H1 (cell line): ENCODE measurements around the gene SELENOF. TPM values are rescaled to one million over a fixed set of nuclear protein-coding genes. Genes with fewer than 3 reads are reported as not detected.
A peak's percentile ranks its signal among the peaks of the same experiment; 100 is the strongest.
"Not testable (repeated sequence)": the region's sequence is repeated elsewhere in the genome, so short reads cannot be mapped to it uniquely, and the experiment has no call there.

Source experiments
- CTCF ChIA-PET: fragments of 300-600 bp; sonication (Branson Sonifier 250); formaldehyde crosslinking; loops from one replicate; lab custom pipeline; 2021; ENCODE audit not compliant: partially characterized antibody; lab: Charles Lee
- POLR2A ChIA-PET: fragments of 300-600 bp; sonication (Branson Sonifier 250); formaldehyde crosslinking; loops from one replicate; lab custom pipeline; 2021; ENCODE audit warnings: inconsistent platforms; ENCODE audit not compliant: partially characterized antibody; lab: Charles Lee
- DNase-seq, 2 experiments: peaks; one replicate each; pipeline versions ENCODE4 v3.0.0 to v3.0.0-alpha.2; 2010 to 2022; ENCODE audit warnings: low spot score in 2 of 2, low read depth in 1 of 2, mixed read lengths in 1 of 2
- FAIRE-seq: peaks from 2 replicates; lab custom pipeline; 2011; peaks lifted over from hg19 to GRCh38; lab: Jason Lieb, UNC
- H2AFZ ChIP-seq: 2 replicates; pipeline ENCODE4 v1.8.1; 2012; ENCODE audit warnings: low read length, inconsistent platforms
- H2AK5ac ChIP-seq: 2 replicates; pipeline ENCODE4 v1.6.1; 2013; ENCODE audit warnings: low read depth, low read length
- H2BK120ac ChIP-seq: replicated peaks from 2 replicates; pipeline ENCODE3; 2013; ENCODE audit warnings: low read depth, low read length, inconsistent platforms
- H2BK12ac ChIP-seq: 2 replicates; pipeline ENCODE4 v1.6.1; 2013; ENCODE audit warnings: low read depth, low read length
- H2BK15ac ChIP-seq: 2 replicates; pipeline ENCODE4 v1.6.1; 2013; ENCODE audit warnings: low read length
- H2BK20ac ChIP-seq: 2 replicates; pipeline ENCODE4 v1.6.1; 2013; ENCODE audit warnings: low read length
- H2BK5ac ChIP-seq: 2 replicates; pipeline ENCODE4 v1.6.1; 2013; ENCODE audit warnings: low read depth, low read length
- H3K14ac ChIP-seq: 2 replicates; pipeline ENCODE4 v1.6.1; 2013; ENCODE audit warnings: inconsistent platforms; ENCODE audit not compliant: insufficient read length
- H3K18ac ChIP-seq: 2 replicates; pipeline ENCODE4 v1.6.1; 2013; ENCODE audit warnings: low read length; ENCODE audit errors: extremely low read depth
- H3K23ac ChIP-seq: 2 replicates; pipeline ENCODE4 v1.6.1; 2013; ENCODE audit warnings: inconsistent platforms; ENCODE audit not compliant: insufficient read length
- H3K23me2 ChIP-seq: 2 replicates; pipeline ENCODE4 v1.6.1; 2013; ENCODE audit warnings: low read depth, low read length
- H3K27ac ChIP-seq: 2 replicates; pipeline ENCODE4 v1.6.1; 2011; ENCODE audit warnings: low read depth, low read length, inconsistent platforms
- H3K27me3 ChIP-seq, 4 experiments: replicated peaks in 1 of 4; 1 replicate in 1 of 4; 2 replicates in 3 of 4; pipeline versions ENCODE4 v1.6.1 to v1.8.1; 2011 to 2013; ENCODE audit warnings: low read length in 3 of 4, mild to moderate bottlenecking in 3 of 4, inconsistent platforms in 2 of 4, mixed read lengths in 2 of 4, moderate library complexity in 1 of 4; ENCODE audit not compliant: control insufficient read depth in 3 of 4, insufficient read depth in 3 of 4; ENCODE audit errors: extremely low read depth in 1 of 4
- H3K36me3 ChIP-seq, 4 experiments: 2 replicates each; pipeline versions ENCODE4 v1.6.1 to v1.8.1; 2011 to 2013; ENCODE audit warnings: mild to moderate bottlenecking in 4 of 4, low read length in 3 of 4, moderate library complexity in 2 of 4, control low read depth in 1 of 4, inconsistent platforms in 1 of 4; ENCODE audit not compliant: insufficient read depth in 4 of 4, control insufficient read depth in 2 of 4
- H3K4ac ChIP-seq: replicated peaks from 2 replicates; pipeline ENCODE3; 2013; ENCODE audit warnings: low read length, low read depth, mixed read lengths, inconsistent platforms; ENCODE audit not compliant: insufficient read length
- H3K4me1 ChIP-seq, 4 experiments: replicated peaks in 1 of 4; 1 replicate in 1 of 4; 2 replicates in 3 of 4; pipeline versions ENCODE4 v1.6.1 to v1.8.1; 2011 to 2013; ENCODE audit warnings: low read length in 3 of 4, inconsistent platforms in 2 of 4, mixed read lengths in 1 of 4; ENCODE audit not compliant: insufficient read depth in 4 of 4, control insufficient read depth in 3 of 4
- H3K4me2 ChIP-seq, 2 experiments: 2 replicates each; pipeline versions ENCODE4 v1.6.1 to v1.8.1; 2011 to 2013; ENCODE audit warnings: low read depth in 2 of 2, low read length in 2 of 2, control low read depth in 1 of 2, inconsistent platforms in 1 of 2, mild to moderate bottlenecking in 1 of 2; ENCODE audit not compliant: insufficient read depth in 1 of 2
- H3K4me3 ChIP-seq, 4 experiments: fragments of 200-600, 300-600 bp in 1 of 4; sonication (generic), shearing (Covaris generic), sonication (Bioruptor Twin) in 1 of 4; 2 replicates each; pipeline versions ENCODE4 v1.5.1 to v1.8.1; 2011 to 2016; ENCODE audit warnings: low read length in 4 of 4, low read depth in 3 of 4, control low read depth in 2 of 4, inconsistent platforms in 2 of 4, mild to moderate bottlenecking in 2 of 4, mixed read lengths in 1 of 4, moderate library complexity in 1 of 4; ENCODE audit not compliant: insufficient read depth in 2 of 4; ENCODE audit errors: extremely low read depth in 1 of 4
- H3K56ac ChIP-seq: replicated peaks from 2 replicates; pipeline ENCODE3; 2013; ENCODE audit warnings: low read depth, mild to moderate bottlenecking, mixed read lengths, low read length, inconsistent platforms; ENCODE audit not compliant: insufficient read length
- H3K79me1 ChIP-seq: 2 replicates; pipeline ENCODE4 v1.6.1; 2013; ENCODE audit warnings: low read depth, low read length, control low read depth
- H3K79me2 ChIP-seq, 2 experiments: 2 replicates each; pipeline versions ENCODE4 v1.6.1 to v1.8.1; 2012 to 2013; ENCODE audit warnings: low read length in 2 of 2, mild to moderate bottlenecking in 2 of 2, inconsistent platforms in 1 of 2; ENCODE audit not compliant: insufficient read depth in 2 of 2, control insufficient read depth in 1 of 2
- H3K9ac ChIP-seq, 4 experiments: replicated peaks in 1 of 4; 1 replicate in 1 of 4; 2 replicates in 3 of 4; pipeline versions ENCODE4 v1.6.1 to v1.8.1; 2011 to 2013; ENCODE audit warnings: low read depth in 3 of 4, low read length in 3 of 4, control low read depth in 2 of 4, mild to moderate bottlenecking in 2 of 4, moderate library complexity in 2 of 4, inconsistent platforms in 1 of 4; ENCODE audit errors: extremely low read depth in 1 of 4
- H3K9me3 ChIP-seq, 2 experiments: 2 replicates each; pipeline versions ENCODE4 v1.6.1 to v1.8.1; 2012 to 2013; ENCODE audit warnings: mild to moderate bottlenecking in 2 of 2, moderate library complexity in 2 of 2, control low read depth in 1 of 2, inconsistent platforms in 1 of 2, low read depth in 1 of 2, low read length in 1 of 2, mixed read lengths in 1 of 2; ENCODE audit not compliant: insufficient read depth in 2 of 2
- H4K20me1 ChIP-seq, 2 experiments: replicated peaks in 1 of 2; 2 replicates each; pipeline versions ENCODE3 to v1.8.1; 2011 to 2013; ENCODE audit warnings: inconsistent platforms in 2 of 2, low read length in 2 of 2, mild to moderate bottlenecking in 1 of 2; ENCODE audit not compliant: insufficient read depth in 2 of 2, control insufficient read depth in 1 of 2
- H4K5ac ChIP-seq: 2 replicates; pipeline ENCODE4 v1.6.1; 2013; ENCODE audit warnings: low read length, low read depth, mixed read lengths, inconsistent platforms; ENCODE audit not compliant: insufficient read length
- H4K8ac ChIP-seq: 2 replicates; pipeline ENCODE4 v1.8.0; 2013; ENCODE audit warnings: mild to moderate bottlenecking, moderate library complexity, low read length, inconsistent platforms; ENCODE audit not compliant: insufficient read depth; ENCODE audit errors: extremely low read depth
- H4K91ac ChIP-seq: replicated peaks from 2 replicates; pipeline ENCODE3; 2013; ENCODE audit warnings: low read length, mixed read lengths, inconsistent platforms; ENCODE audit not compliant: insufficient read length
- ASH2L ChIP-seq: fragments of 200-600, 300-600 bp; sonication (generic); IDR thresholded peaks from one replicate; pipeline ENCODE4 v1.7.1; 2017; ENCODE audit warnings: low read length
- RAD21 ChIP-seq, 2 experiments: IDR thresholded peaks in 1 of 2; conservative IDR thresholded peaks in 1 of 2; 2 replicates each; pipeline ENCODE4 v1.6.1; 2011; ENCODE audit warnings: low read depth in 2 of 2, low read length in 2 of 2, improper control_type of control experiment in 1 of 2, inconsistent platforms in 1 of 2, mild to moderate bottlenecking in 1 of 2, moderate library complexity in 1 of 2
- RBBP5 ChIP-seq: IDR thresholded peaks from 2 replicates; pipeline ENCODE4 v1.7.1; 2012; ENCODE audit warnings: low read depth, mild to moderate bottlenecking, inconsistent platforms, low read length, moderate library complexity, borderline replicate concordance
- SP1 ChIP-seq: IDR thresholded peaks from 2 replicates; pipeline ENCODE4 v1.6.1; 2011; ENCODE audit warnings: low read depth, low read length
- TAF1 ChIP-seq: IDR thresholded peaks from 2 replicates; pipeline ENCODE4 v1.6.1; 2011; ENCODE audit warnings: mild to moderate bottlenecking, low read depth, low read length
- TCF12 ChIP-seq: IDR thresholded peaks from 2 replicates; pipeline ENCODE4 v1.6.1; 2011; ENCODE audit warnings: low read depth, mild to moderate bottlenecking, low read length
- YY1 ChIP-seq: IDR thresholded peaks from 2 replicates; pipeline ENCODE4 v1.6.1; 2011; ENCODE audit warnings: low read depth, mild to moderate bottlenecking, low read length
- WGBS, 2 experiments: shearing (Covaris generic) in 1 of 2; methylation state at CpG; one replicate each; pipeline versions ENCODE4 v1.1.6 to v1.1.7; 2013 to 2015; ENCODE audit warnings: low lambda C conversion rate in 2 of 2, mixed read lengths in 2 of 2, inconsistent platforms in 1 of 2, low coverage in 1 of 2, missing lambda C conversion rate in 1 of 2; ENCODE audit not compliant: insufficient replicate concordance in 2 of 2, insufficient coverage in 1 of 2, insufficient read length in 1 of 2; ENCODE audit errors: extremely low coverage in 1 of 2, missing lambda C conversion rate in 1 of 2; 5-methylcytosine and 5-hydroxymethylcytosine counted together
- polyA plus RNA-seq, 7 experiments: library from polyadenylated mRNA; depleted of rRNA in 3 of 7; stranded (reverse) in 5 of 7; unstranded in 2 of 7; fragments of >200 nt in 5 of 7; fragments of 200-250 nt in 2 of 7; gene quantifications; 1 replicate in 5 of 7; 2 replicates in 1 of 7; 4 replicates in 1 of 7; pipeline versions ENCODE4 v1.2.1 to v1.2.3, GENCODE V29; 2011 to 2013; ENCODE audit warnings: missing spikeins in 2 of 7, mixed read lengths in 2 of 7
- total RNA-seq: library from RNA; stranded (reverse); fragmentation: NEBNext Ultra II Directional; extraction: Animal tissue kit (Norgen Biotek cat#: 25700); gene quantifications from 2 replicates; pipeline ENCODE4 v1.2.1, GENCODE V29; 2021

SELENOF gene
- total and polyA plus RNA-seq, 2 of the 8 experiments (the other 6 are each of a cell fraction or from before 2014, with no cell fraction given), result 70.7 to 163 TPM

GRCh38 chr1:86817246-86817826, 96.6 kb downstream of the SELENOF start:
- not testable (repeated sequence) for H3K56ac ChIP-seq, H2BK5ac ChIP-seq, H2BK20ac ChIP-seq, H3K18ac ChIP-seq, H3K27me3 ChIP-seq, H2BK120ac ChIP-seq, H2AK5ac ChIP-seq, H2BK12ac ChIP-seq, H3K4me3 ChIP-seq, H2AFZ ChIP-seq, H3K79me1 ChIP-seq, H4K8ac ChIP-seq, H2BK15ac ChIP-seq, H3K36me3 ChIP-seq, H4K20me1 ChIP-seq, H3K27ac ChIP-seq, H3K23ac ChIP-seq, H4K91ac ChIP-seq, H4K5ac ChIP-seq, H3K23me2 ChIP-seq, H3K9me3 ChIP-seq, FAIRE-seq, H3K14ac ChIP-seq, H3K79me2 ChIP-seq, DNase-seq, H3K9ac ChIP-seq, H3K4me1 ChIP-seq, H3K4ac ChIP-seq
- ChIA-PET CTCF (interaction anchor here (1.0 to 1.3 kb wide), 2 partner anchors 159 to 267 kb away, joined by 3 to 4 read pairs; no protein-coding TSS in a partner anchor), POLR2A (interaction anchor here (0.7 kb wide), 1 partner anchor 8 kb away, joined by 3 read pairs; no protein-coding TSS in a partner anchor)
- H3K4me2 ChIP-seq, result peak overlapping the region; percentile 37 to 41; a peak in 3 of 4 replicates
- WGBS, 2 experiments, result 60% methylated on average over 5 of the region's 5 CpGs; no CpG with 5 or more reads in 1 of the 2 experiments
- TF ChIP-seq RBBP5, result peak; percentile 49; the same call in 1 of the 2 replicates
- TF ChIP-seq RAD21 (IDR thresholded peaks at IDR 0.05 in 1 of 2, conservative IDR thresholded peaks at IDR 0.05 in 1 of 2; ENCODE audit: low read depth in 2 of 2, low read length in 2 of 2), result peak in 1 of 2 experiments; percentile 3; a peak in 1 of 4 replicates
- 0 out of 2 replicates have a peak, but pooled peaks have one; percentile 49 for TF ChIP-seq SP1
- TF ChIP-seq ASH2L, result peak; percentile 29
- 0 out of 2 replicates have a peak, but pooled peaks have one; percentile 22 for TF ChIP-seq TAF1
- peak; percentile 47; the same call in 1 of the 2 replicates for TF ChIP-seq YY1
- TF ChIP-seq TCF12, result 0 out of 2 replicates have a peak, but pooled peaks have one; percentile 22
